Stimulated activated CD4-positive, alpha-beta T cell treated with anti-CD3 and anti-CD28 coated beads, Interleukin-1b, Interleukin-23, amount 100 ng/mL, for 1 hour (primary cell): ENCODE measurements around the gene IKBKE.

ENCODE experiments used
- DNase-seq, 2 donors: peaks; one replicate each; pipeline ENCODE4 v3.0.0-alpha.2; 2020; ENCODE audit warnings: low read depth in 2 of 2

IKBKE gene

DNA sequence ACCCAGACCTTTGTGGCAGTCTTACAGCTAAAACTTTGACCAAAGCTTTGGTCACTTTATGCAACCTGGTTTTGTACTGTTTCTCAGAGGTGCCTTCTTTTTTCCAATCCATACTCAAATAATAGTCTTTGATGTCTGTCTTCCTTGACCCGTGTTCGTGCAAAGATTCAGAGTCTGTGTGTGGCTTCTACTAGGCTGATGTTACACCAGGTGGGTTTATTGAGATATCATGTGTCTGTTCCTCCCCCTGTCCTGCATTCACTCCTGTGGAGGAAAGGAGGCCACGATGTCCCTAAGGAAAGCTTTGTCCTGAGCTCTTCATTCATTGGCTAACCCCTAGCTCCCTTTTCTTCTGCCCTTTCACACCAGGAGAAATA lies 15.0 kb upstream of the IKBKE start:
- DNase-seq, result no peak

DNA sequence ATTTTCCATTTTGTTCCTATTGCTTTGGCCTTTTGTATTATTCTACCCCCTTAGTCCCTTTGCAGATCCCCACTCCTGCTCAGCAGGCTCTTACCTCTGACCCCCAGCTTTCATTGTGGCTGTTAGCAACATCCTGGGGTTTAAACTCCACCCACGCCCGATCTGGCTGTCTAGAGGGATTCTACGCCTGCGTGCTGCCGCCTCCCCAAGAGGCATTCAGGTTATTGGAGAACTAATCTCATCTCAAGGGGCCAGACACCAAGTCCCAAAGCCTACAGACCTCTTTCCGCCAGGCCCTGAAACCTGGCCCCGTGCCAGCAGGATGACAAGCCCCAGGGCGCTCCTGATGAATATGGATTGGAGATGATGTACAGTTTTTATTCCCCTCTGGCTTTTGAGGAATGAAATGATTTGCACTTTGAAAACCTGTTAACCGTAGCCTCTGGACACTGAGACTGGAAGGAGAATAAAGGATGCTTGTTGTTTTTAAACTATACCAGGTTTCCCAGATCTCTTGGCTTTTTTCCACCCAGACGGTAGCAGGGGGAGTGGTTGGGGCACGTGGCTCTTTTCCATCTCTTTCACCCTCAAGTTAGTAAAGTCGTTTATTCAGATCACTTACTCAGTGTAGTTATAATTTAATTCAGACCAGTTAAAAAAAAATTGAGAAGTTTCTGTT lies 14.5 kb upstream of the IKBKE start:
- no peak for DNase-seq

DNA sequence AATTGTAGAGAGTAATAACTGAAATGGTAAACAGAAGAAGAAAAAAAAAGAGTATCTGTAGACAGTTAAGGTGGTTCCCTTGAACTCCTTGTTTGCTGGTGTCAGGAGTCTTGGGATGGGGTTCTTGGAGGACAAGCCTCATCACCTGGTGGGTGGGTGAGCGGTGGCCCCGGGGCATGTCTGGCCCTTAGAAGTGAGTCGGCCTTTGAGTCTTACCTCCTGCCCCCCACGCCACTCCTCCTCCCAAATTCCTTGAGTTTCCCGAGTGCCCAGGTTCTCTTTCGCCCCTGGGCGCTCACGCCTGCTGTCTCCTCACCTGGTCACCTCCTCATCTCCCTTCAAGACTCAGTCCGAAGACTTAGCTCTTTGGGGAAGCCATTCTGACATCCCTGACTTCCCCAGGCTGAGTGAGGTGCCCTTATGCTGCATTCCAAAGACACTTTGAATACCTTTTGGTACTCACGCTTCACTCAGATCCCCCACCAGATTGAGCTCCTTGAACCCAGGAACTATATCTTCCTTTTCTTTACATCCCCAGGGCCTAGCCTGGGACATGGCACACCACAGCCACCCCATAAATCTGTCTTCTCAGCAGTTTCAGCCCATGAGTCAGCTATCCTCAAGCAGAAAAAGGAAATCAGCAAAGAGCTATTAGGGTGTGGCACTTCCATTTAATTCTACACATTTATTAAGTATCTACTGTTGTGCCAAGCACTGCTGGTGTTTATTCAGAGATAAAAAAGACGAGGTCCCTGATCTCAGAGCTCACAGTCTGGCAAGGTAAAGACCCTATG lies 13.5 kb upstream of the IKBKE start:
- DNase-seq, result no peak

DNA sequence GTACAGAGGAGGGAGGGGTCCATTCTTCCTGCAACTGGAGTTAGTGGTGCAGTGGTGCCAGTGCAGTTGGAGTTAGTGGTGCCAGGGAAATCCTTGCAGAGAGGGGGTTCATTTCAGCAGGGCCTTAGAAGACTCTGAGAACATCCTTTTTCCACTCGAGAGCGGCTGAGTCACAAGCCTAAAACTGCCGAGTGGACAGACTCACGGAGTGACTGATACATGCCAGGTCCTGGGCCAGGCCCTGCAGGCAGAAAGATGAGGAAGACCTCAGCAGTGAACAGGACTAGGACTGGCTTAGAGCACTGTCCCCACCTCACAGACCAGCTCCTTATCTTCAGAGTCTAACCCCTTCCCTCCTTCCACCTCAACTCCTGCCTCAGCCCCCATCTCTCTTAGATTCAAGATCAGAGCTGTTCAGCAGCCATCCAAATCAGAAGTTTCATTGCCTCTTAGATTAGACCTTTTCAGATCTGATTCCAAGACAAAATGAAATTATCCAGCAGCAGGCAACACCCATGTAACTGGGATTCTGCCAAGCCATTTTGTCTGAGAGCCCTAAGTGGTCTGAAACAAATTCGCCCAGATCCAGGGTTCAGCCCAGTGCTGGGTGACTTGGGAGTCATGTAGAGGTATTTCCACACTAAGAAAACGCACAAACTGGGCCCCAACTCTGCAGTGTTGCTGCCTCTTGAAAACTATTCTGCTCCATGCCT lies 12.7 kb upstream of the IKBKE start:
- DNase-seq, result no peak

DNA sequence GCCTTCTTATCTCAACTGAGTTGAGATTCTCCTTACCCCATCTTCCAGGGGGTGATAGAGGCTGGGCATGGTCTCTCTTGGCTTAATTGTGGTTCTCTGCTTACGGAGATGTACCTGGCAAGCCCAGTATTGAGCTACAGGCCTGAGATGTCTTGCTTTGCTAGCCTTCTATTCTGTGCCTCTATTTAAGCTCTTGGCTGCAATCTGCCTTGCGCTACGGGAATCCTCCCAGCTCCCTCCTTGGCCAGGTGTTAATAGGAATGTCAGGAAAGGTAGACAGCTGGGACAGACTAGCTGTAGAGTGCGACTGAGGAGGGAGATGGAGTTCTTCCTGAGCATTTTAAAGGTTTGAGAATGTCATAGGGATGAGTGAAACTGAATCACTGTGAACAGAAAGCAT lies 10.6 kb upstream of the IKBKE start:
- no peak for DNase-seq

DNA sequence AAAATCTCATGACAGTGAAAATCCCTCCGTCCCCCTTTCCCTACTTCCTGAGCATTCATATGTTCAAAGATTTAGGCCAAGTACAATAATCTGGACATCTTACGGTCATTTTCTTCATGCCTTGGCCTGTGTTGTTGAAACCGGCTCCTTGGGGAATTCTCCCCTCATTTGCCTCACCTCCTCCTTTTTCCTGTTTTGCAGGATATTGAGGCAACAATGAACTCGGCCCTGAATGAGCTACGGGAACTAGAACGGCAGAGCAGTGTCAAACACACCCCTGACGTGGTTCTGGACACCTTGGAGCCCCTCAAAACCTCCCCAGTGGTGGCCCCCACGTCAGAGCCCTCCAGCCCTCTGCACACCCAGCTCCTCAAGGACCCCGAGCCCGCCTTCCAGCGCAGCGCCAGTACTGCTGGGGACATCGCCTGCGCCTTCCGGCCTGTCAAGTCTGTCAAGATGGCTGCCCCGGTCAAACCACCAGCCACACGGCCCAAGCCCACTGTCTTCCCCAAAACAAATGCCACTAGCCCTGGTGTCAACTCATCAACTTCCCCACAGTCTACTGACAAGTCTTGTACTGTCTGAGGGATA lies 9.3 kb upstream of the IKBKE start:
- no peak for DNase-seq

DNA sequence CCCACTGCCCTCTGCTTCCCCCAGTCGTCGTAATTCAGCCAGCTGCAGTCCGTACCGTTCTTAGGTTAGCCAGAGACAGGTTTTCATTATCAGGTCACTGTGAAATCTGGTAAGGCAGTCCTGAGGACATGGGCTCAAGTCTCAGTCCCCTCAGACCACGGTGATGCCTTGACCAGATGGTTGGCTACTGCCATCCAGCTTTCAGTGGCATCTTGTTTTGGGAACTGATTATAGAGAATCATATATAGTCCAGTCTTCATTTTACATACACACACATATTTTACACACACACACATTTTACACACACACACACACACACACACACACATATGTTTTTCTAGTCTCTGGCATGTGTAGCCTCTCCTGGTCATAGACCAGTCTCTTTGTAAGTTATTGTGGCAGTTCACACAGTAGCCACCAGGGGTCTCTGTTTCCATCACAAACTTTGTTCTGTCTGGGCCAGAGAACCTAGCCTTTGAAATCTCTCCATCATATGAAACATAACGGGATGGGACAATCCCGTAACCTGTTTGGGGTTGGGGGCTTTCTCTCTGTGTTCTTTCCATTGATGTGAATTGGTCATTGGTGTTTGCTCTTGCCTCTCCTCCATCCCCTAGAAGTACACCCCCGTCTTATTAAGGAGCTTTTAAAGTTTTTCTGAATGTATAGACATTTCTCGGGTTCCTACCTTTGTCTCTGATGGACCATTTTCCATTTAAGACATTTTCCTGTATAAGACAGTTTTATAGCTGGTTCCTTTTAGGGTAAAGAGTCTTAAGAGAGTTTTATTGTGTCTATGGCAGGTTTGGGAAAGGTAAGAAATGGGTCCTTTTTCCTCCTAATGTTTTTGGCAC lies 8.4 kb upstream of the IKBKE start:
- DNase-seq, result peak; percentile 41 to 59

DNA sequence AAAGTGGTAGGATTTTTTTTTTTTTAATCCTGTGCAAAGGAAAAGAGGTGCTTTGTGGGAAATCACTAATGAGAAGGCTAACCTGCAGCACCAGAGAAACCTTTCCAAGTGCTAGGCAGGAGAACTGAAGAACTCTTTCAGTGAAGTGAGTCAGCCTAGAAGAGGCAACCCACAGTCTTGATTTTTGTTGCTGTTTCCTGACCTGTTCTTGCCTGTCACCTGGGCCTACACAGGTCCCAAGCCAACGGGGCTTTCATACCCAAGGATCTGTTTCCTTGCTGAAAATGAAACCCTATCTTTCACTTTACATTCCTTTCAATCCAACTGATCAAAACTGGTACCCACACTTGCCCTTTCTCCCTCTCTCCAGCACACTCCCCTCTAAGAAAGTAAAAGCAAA lies 7.1 kb upstream of the IKBKE start:
- no peak for DNase-seq

DNA sequence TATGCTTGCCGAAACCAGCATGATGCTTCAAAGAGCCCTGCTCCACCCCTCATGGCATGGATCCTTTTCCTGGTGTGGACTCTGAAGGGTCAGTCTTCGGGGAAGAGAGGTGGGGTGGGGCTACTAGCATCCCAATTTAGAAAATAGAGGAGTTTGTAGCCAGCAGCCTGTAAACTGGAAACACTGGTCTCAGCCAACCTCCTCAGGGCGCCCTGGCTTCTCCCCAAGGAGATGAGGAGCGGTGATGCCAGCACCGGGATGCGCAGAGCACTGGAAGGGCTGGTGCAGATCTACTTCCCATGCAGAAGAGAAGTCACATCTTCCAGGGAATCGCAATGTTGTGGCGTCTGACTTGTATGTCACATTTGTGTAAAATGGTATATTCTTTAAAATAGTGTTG lies 6.4 kb upstream of the IKBKE start:
- DNase-seq, result no peak

DNA sequence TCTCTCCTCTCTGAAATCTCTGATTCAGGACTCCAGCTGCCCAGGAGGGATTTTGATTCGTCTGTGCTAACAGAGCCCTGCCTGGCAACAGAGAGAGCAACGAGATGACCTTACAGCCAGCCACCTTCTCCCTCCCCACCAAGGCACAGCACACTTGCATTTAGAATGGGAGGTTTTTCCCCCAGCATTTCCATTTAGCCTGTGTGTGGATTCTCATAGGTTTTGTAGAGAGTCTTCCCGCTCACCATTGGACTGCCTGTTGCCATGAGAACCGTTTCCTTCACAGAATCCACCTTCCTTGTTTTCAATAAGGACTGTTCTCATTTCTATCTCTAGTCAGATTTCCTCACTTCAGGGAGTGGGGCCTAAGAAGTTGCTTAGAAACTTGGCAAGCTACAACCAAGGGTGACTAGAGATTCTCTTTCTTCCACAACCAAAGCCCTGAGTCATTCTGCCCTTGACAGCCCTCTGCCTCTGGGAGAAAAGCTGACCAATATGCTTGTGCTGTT lies 5.8 kb upstream of the IKBKE start:
- no peak for DNase-seq

DNA sequence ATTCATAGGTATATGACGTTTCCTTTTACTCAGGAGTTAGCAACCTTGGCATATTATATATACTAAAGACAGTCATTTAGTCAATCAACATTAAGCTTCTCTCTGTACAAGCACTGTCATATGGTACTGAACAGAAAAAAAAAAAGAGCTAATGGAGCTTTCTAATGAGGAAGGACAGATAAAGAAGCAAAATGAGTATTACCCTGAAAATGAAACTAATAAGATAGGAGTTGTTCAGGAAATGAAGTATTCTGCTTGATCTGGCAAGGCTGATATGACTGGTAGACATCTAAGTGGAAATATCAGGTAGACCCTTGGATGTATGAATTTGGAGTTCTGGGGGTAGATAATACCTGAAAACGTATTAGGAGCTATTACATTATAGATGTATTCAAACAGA lies 4.3 kb upstream of the IKBKE start:
- no peak for DNase-seq

DNA sequence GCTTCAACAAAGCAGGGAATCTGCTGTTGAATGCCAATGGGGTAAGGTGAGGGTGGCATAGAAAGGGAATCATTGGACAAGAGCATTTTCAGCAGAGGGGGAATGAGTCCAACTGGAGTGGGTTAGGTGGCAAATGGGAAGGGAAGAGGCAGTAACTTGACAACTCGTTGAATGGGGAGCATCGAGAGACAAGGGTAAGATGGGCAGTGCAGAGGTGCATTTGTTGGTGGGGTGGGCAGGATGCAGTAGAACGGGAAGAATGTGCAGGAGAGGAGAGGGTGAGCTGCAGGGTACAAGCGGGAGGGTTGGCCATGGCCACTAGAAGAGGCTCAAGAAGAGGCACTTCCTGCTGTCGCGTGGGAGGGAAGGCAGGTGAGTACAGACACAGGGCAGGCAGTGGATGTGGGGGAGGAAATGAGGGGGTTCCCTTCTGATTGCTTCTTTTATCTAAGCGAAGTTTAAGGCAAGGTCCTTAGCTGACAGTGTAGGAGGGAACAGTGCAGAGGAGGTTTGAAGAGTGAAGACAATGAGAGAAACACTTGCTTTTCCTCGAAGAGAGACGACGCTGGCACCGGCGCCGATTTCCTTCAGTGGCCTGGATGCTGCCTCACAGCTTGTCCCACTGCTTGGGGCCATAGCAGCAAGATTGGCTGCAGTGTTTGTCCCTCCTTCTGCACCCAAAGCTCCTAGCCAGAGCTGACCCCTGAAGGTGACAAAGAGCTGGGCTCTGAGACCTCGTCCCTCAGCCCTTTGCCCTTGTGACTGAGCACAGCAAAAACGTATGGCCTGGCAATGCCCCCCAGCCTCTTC lies 3.2 kb upstream of the IKBKE start:
- DNase-seq, result no peak

DNA sequence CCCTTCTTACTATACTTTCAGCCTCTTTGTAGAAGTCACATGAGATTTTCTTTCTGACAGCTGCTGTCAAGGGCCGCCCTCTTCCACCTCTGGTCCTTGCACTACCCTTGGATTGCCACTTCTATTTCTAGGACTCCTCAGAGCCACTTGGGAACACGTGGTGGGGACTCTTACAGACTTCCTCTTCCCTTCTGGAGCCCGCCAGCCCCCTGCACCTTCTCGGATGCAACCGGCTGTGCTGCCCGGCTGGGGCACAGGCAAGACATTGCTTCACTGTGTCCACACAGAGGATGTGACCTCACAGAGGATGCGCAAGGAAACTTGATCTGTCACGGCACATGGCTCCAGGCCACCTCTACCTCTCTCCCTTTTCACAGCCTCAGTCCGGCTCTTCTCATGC lies 2.4 kb upstream of the IKBKE start:
- no peak for DNase-seq

DNA sequence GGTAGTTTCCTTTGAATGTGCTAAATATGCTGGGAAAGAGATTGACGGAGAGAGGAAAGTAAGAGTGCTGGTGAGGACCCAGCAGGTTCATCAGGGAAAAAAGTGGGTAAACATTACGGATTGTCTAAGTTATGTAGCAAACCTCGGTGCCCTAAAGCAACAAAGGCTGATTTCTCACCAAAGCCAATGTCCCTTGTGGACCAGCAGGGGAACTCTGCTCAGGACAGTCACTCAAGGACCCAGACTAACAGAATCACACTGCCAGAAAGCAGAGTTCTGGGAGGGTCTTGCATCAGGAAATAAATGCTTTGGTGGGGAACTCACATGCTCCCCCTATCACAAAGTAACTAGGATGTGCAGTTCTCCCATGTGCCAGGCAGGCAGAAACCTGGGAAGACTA lies 1.7 kb upstream of the IKBKE start:
- DNase-seq, result no peak

DNA sequence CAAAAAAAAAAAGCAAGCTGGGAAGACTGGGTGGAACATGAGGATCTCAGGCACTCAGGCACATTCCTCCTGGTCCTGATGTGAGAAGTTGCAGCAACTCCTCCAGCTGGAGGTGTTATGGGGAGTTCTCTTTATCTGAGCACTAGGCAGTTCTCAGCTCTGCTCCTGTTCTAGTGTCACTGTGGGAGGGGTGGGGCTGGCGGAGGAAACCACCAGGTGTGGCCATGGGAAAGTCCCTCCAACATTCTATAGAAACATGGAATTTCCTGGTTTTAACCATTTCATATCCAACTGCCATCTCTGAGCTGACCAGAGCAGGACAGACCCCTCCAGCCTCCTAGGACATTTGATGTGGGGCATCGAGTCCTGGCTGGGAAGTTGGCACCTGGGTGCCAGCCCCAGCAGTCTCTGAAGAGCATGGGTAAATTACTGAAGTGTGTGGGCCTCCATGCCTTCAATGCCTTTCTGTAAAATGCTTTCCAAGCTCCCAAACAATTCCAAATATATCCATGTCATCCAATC lies 804 bp upstream of the IKBKE start:
- DNase-seq, result no peak

DNA sequence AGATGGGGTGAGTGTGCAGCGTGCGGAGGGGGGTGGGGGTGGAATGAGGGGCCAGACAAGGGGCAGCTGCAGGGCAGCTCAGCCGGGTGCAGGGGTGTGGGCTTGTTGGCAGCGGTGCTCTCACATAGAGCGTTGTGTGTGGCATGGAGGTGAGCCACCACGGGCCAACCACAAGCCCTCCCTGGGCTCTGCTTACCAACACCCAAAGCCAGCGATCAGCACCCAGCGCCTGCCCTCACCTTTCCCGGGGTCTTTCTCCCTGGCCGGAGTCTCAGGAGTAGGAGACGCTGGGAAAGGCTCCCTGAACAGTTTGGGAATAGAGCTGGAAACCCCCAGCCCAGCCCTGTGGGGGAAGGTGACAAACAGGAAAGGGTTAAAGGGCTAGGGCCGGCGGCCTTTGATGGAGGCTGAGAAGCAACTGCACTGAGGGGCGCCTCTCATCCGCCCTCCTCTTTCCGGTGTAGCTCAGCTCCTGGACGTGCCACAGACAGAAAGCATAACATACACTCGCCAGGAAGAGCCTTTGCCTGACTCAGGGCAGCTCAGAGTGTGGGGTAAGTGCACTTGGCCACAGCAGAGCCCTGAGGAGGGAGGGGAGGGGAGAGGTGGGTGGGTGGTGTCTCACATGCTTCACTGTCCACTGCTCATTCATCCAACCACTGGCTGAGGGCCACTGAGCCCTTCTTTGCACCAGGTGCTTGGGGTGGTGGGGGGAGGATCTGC lies 577 bp downstream of the IKBKE start:
- DNase-seq, result no peak

DNA sequence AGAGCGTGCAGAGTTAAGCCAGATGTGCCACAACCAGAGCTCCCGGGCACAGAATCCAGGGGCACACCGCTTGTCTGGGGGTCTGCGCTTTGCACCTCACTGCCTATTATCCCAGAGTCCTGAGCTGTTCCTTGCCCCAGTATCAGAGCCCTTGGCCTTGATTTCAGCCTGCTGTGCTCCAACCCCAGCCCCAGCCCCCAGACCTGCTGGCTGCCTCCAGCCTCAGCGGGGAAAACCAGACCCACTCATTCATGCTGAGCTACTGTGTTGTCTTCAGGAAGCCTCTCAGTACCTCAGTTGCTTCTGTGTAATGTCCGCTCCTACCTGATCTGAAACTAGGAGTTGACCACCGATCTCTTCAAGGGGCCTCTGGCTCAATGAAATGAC lies 1.1 kb downstream of the IKBKE start:
- no peak for DNase-seq

DNA sequence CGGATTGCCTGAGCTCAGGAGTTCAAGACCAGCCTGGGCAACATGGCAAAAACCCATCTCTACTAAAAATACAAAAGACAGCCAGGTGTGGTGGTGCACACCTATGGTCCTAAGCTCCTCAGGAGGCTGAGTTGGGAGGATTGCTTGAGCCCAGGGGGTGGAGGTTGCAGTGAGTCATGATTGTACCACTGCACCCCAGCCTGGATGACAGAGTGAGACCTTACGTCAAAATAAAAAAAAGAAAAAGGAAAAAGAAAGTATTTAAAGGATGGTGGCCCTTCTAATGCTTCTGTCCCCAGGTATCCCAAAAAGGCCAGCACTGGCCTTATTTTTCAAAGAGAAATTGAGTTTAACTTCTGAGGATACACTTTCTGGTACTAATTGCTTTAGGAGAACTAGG lies 1.7 kb downstream of the IKBKE start:
- DNase-seq, result no peak

DNA sequence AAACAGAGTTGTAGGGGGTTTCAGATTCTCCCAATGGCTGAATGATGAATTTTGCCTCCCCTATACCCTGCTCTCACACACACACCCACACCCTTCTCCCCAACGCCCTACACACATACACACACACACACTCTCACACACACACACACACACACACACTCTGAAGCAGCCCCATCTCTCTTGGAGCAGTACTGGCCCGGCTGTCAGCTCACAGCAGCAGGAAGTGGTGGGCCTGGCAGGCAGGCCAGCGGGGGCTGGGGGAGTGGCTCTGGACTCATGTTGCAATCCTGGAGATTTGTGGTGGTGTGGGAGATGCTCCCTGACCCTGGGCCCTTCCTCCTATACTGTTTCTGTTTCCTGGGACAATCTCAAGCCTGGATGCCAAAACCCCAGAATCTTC lies 2.2 kb downstream of the IKBKE start:
- no peak for DNase-seq

DNA sequence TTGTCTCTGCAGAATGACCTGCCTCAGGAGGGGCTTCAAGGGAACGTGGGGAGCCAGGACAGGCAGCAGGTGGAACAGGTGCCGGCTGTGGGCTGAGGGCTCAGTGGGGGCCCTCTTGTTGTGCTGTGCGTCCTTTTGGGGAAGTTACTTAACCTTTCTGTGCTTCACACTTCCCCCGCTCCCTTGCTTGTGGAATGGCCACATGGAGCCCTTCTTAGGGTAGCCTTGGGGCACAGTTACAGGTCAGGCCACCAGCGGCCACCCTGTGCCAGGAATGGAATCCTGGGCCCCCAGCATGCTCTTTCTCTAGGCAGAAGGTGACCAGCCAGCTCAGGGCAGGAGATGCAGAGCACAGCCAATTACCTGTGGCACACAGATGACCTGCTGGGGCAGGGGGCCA lies 2.6 kb downstream of the IKBKE start:
- no peak for DNase-seq
